Progenitor cell of endocrine pancreas (in vitro differentiated cells): Measurements from ENCODE around the gene ARSK. TPM values are rescaled to one million over a fixed set of nuclear protein-coding genes. Genes with fewer than 3 reads are reported as not detected.
"Not testable (repeated sequence)": the region's sequence is repeated elsewhere in the genome, so short reads cannot be mapped to it uniquely, and the experiment has no call there.

Experiments used
- DNase-seq: peaks from one replicate; pipeline ENCODE4 v3.0.0; 2021; ENCODE audit warnings: low spot score; ENCODE audit not compliant: unreplicated experiment
- H3K27ac Mint-ChIP-seq: 2 replicates; pipeline ENCODE4 v1.8.0; 2021; ENCODE audit warnings: mild to moderate bottlenecking, moderate library complexity, mixed read lengths
- H3K27me3 Mint-ChIP-seq: 2 replicates; pipeline ENCODE4 v1.8.0; 2021; ENCODE audit warnings: mixed read lengths
- H3K36me3 Mint-ChIP-seq: 2 replicates; pipeline ENCODE4 v1.8.0; 2022; ENCODE audit warnings: mixed read lengths; ENCODE audit not compliant: insufficient read depth
- H3K4me1 Mint-ChIP-seq: 2 replicates; pipeline ENCODE4 v1.8.0; 2021; ENCODE audit warnings: low read depth, mixed read lengths
- H3K4me3 Mint-ChIP-seq: 2 replicates; pipeline ENCODE4 v1.8.0; 2021; ENCODE audit warnings: low read depth, mild to moderate bottlenecking, moderate library complexity, mixed read lengths
- H3K9me3 Mint-ChIP-seq: 2 replicates; pipeline ENCODE4 v1.8.0; 2021; ENCODE audit warnings: low read depth, mixed read lengths
- total RNA-seq: library from RNA; stranded (reverse); gene quantifications from 2 replicates; pipeline ENCODE4 v1.2.1, GENCODE V29; 2021
- TF ChIP-seq, protein P1 (sequence below): fragments of 200-600 bp; sonication (generic); IDR thresholded peaks from one replicate; pipeline ENCODE4 v1.5.0; 2021; ENCODE audit warnings: antibody characterized with exemption, mild to moderate bottlenecking; ENCODE audit not compliant: unreplicated experiment

The ARSK gene
- total RNA-seq, 1 donor from 2014 or later, result 11.2 TPM

GRCh38 chr5:95644351-95645042 is 89.6 kb downstream of the ARSK start:
- Mint-ChIP-seq H3K9me3 (no peaks in the 10 kb centered on the region), H3K4me1 (peaks cover 3% of the 10 kb centered on the region), H3K36me3 (no peaks in the 10 kb centered on the region), H3K27me3 (no peaks in the 10 kb centered on the region), H3K4me3 (no peak overlapping the region), H3K27ac (no peak overlapping the region)
- no peak for DNase-seq
- TF ChIP-seq, protein P1, sequence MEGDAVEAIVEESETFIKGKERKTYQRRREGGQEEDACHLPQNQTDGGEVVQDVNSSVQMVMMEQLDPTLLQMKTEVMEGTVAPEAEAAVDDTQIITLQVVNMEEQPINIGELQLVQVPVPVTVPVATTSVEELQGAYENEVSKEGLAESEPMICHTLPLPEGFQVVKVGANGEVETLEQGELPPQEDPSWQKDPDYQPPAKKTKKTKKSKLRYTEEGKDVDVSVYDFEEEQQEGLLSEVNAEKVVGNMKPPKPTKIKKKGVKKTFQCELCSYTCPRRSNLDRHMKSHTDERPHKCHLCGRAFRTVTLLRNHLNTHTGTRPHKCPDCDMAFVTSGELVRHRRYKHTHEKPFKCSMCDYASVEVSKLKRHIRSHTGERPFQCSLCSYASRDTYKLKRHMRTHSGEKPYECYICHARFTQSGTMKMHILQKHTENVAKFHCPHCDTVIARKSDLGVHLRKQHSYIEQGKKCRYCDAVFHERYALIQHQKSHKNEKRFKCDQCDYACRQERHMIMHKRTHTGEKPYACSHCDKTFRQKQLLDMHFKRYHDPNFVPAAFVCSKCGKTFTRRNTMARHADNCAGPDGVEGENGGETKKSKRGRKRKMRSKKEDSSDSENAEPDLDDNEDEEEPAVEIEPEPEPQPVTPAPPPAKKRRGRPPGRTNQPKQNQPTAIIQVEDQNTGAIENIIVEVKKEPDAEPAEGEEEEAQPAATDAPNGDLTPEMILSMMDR, result peak; percentile 72

- not testable (repeated sequence) for H3K4me1 Mint-ChIP-seq, H3K36me3 Mint-ChIP-seq, H3K27me3 Mint-ChIP-seq, H3K9me3 Mint-ChIP-seq, DNase-seq
- Mint-ChIP-seq H3K27ac (peak overlapping the region; percentile 86), H3K4me3 (peak overlapping the region; percentile 78)
Measured at GRCh38 chr5:95646226-95646568, 91.3 kb downstream of the ARSK start.

DNA sequence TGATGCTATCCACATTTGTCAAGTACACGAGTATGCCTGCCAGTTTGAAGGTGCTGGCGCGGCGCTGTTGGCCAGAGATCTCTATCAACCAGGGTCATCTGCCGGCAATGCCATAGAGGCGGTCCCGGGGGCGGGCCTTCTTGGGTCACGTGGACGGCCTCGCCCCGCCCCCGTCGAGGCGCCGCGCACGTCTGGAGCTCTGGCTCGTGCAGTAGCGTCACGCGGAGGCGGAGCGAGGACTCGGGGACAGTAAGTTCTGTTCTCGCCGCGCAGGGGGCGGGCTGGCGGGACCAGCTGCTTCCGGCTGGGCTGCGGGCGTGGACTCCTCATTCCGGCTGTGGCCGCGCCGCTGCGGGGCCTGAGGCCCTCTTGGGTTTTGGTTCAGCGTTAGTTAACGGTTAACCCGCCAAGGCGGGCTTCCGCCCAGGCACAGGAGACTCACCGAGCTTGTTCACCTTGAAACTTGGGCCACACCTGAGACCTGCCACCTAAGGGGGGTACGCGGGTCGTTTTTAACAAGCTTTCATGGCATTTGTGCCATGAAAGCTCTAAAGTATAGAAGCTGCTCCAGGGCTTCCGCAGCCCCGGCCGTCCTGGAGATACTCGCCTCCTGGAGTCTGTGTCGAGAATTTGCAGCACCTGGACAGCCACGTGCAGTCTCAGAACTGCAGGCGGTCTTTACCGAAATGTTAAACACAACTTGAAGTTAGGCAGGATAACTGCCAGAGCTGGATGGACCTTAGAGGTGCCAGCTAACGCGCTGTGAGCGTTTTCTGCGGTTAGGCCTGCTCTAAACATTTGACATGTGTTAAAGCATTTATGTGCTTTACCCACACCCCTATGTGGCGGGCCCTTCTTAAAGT is 91.9 kb downstream of the ARSK start, which contains the start of gene RFESD:
Gene RFESD, plus strand, starts transcription at position 209 of the 863 bp plus-strand sequence. CDS start 5,495 bp downstream, outside the sequence.
- no peaks in the 10 kb centered on the region for H3K9me3 Mint-ChIP-seq
- peak; percentile 92 for DNase-seq
- H3K36me3 Mint-ChIP-seq, result no peaks in the 10 kb centered on the region
- peak within 1 kb of the TSS; percentile 78 for H3K4me3 Mint-ChIP-seq
- no peaks in the 10 kb centered on the region for H3K27me3 Mint-ChIP-seq
- H3K27ac Mint-ChIP-seq, result peak within 1 kb of the TSS; percentile 93
- H3K4me1 Mint-ChIP-seq, result peaks cover 9% of the 10 kb centered on the region
- TF ChIP-seq, protein P1, result peak; percentile 39

GRCh38 chr5:95647886-95648860 is 93.3 kb downstream of the ARSK start:
- Mint-ChIP-seq H3K4me3 (no peak overlapping the region), H3K27ac (no peak overlapping the region), H3K4me1 (peaks cover 9% of the 10 kb centered on the region), H3K9me3 (no peaks in the 10 kb centered on the region), H3K36me3 (no peaks in the 10 kb centered on the region), H3K27me3 (no peaks in the 10 kb centered on the region)
- DNase-seq, result no peak
- TF ChIP-seq, protein P1, result no peak

GRCh38 chr5:95649274-95649673 is 94.4 kb downstream of the ARSK start:
- Mint-ChIP-seq H3K4me3 (no peak overlapping the region), H3K36me3 (no peaks in the 10 kb centered on the region), H3K9me3 (no peaks in the 10 kb centered on the region), H3K4me1 (peaks cover 9% of the 10 kb centered on the region), H3K27me3 (no peaks in the 10 kb centered on the region), H3K27ac (no peak overlapping the region)
- no peak for DNase-seq
- TF ChIP-seq, protein P1, result no peak
